ENCODE data around the gene SPIRE2. TPM values are rescaled to one million over a fixed set of nuclear protein-coding genes. Genes with fewer than 3 reads are reported as not detected.

Gene SPIRE2
- total and polyA plus RNA-seq, 2 of the 13 experiments (the other 11 are each of a cell fraction or from before 2014, with no cell fraction given): 13.3 to 37.5 TPM

DNA sequence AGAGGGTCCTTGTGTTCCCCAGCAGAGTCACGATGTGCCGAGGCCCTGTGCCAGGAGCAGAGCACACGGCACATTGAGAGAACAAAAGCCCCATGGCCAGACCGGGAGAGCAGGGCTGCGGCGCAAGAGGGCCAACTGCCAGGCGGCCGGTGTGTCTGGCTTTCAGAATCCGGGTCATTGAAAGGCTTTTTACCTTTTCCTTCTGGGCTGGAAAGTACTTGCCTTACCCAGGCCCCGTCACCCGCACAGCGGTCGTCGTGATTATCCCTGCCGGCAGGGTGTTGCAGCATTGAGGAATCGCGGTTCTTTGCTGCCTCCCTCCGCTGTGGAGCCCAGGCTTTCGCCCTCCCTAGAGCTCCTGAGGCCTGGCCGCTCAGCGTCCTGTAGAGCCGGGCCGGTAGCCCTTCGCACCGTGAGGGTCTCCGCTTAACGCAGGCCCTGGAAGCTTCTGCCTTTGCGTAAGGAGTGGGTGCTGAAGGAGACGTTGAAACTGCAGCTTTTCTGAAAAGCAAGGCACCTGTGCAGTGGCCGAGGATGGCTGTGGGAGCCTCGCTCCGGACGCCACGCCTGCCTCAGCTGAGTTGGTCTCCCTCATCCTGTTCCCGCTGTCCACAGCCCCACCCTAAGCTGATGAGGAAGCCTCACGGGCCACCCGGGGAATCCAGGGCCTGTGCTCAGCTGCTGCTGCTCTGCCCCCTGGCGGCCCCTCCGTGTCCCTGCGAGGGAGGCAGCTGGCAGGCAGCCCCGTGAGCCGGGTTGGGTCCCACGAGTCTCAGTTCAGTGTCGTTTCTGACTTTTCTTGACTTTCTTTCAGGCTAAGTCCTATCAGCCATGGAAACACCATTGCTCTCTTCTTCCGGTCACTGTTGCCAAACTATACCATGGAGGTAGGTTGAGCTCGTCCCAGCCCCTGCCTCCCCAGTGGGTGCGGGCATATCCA is 81.8 kb downstream of the SPIRE2 start (continued):
- TF ChIP-seq, protein P1, sequence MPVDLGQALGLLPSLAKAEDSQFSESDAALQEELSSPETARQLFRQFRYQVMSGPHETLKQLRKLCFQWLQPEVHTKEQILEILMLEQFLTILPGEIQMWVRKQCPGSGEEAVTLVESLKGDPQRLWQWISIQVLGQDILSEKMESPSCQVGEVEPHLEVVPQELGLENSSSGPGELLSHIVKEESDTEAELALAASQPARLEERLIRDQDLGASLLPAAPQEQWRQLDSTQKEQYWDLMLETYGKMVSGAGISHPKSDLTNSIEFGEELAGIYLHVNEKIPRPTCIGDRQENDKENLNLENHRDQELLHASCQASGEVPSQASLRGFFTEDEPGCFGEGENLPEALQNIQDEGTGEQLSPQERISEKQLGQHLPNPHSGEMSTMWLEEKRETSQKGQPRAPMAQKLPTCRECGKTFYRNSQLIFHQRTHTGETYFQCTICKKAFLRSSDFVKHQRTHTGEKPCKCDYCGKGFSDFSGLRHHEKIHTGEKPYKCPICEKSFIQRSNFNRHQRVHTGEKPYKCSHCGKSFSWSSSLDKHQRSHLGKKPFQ (CRISPR knock-in tag; IDR thresholded peaks at IDR 0.05; ENCODE audit: insufficient replicate concordance): peak; percentile 5
- no peak for TF ChIP-seq ZC3H4 (CRISPR knock-in tag; IDR thresholded peaks at IDR 0.05; ENCODE audit: borderline replicate concordance)
- TF ChIP-seq, protein P2, sequence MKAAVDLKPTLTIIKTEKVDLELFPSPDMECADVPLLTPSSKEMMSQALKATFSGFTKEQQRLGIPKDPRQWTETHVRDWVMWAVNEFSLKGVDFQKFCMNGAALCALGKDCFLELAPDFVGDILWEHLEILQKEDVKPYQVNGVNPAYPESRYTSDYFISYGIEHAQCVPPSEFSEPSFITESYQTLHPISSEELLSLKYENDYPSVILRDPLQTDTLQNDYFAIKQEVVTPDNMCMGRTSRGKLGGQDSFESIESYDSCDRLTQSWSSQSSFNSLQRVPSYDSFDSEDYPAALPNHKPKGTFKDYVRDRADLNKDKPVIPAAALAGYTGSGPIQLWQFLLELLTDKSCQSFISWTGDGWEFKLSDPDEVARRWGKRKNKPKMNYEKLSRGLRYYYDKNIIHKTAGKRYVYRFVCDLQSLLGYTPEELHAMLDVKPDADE (CRISPR knock-in tag; IDR thresholded peaks at IDR 0.05): no peak
- TF ChIP-seq NFIB (CRISPR knock-in tag; IDR thresholded peaks at IDR 0.05; ENCODE audit: borderline replicate concordance): no peak
- TF ChIP-seq, protein P3, sequence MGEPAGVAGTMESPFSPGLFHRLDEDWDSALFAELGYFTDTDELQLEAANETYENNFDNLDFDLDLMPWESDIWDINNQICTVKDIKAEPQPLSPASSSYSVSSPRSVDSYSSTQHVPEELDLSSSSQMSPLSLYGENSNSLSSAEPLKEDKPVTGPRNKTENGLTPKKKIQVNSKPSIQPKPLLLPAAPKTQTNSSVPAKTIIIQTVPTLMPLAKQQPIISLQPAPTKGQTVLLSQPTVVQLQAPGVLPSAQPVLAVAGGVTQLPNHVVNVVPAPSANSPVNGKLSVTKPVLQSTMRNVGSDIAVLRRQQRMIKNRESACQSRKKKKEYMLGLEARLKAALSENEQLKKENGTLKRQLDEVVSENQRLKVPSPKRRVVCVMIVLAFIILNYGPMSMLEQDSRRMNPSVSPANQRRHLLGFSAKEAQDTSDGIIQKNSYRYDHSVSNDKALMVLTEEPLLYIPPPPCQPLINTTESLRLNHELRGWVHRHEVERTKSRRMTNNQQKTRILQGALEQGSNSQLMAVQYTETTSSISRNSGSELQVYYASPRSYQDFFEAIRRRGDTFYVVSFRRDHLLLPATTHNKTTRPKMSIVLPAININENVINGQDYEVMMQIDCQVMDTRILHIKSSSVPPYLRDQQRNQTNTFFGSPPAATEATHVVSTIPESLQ (CRISPR knock-in tag; conservative IDR thresholded peaks at IDR 0.05): no peak
- no peak for TF ChIP-seq NCOA1 (CRISPR knock-in tag; IDR thresholded peaks at IDR 0.05)
- TF ChIP-seq NCOA2 (CRISPR knock-in tag; IDR thresholded peaks at IDR 0.05): peak; percentile 12; the same call in 1 of the 2 replicates
- TF ChIP-seq KLF12 (CRISPR knock-in tag; IDR thresholded peaks at IDR 0.05; ENCODE audit: borderline replicate concordance): no peak
- TF ChIP-seq, protein P4, sequence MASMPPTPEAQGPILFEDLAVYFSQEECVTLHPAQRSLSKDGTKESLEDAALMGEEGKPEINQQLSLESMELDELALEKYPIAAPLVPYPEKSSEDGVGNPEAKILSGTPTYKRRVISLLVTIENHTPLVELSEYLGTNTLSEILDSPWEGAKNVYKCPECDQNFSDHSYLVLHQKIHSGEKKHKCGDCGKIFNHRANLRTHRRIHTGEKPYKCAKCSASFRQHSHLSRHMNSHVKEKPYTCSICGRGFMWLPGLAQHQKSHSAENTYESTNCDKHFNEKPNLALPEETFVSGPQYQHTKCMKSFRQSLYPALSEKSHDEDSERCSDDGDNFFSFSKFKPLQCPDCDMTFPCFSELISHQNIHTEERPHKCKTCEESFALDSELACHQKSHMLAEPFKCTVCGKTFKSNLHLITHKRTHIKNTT (CRISPR knock-in tag; IDR thresholded peaks at IDR 0.05): no peak
- no peak for TF ChIP-seq POLR2A (IDR thresholded peaks at IDR 0.05; ENCODE audit: insufficient read depth in 1 of 2, low read depth in 2 of 2, low read length in 2 of 2)
- TF ChIP-seq, protein P5, sequence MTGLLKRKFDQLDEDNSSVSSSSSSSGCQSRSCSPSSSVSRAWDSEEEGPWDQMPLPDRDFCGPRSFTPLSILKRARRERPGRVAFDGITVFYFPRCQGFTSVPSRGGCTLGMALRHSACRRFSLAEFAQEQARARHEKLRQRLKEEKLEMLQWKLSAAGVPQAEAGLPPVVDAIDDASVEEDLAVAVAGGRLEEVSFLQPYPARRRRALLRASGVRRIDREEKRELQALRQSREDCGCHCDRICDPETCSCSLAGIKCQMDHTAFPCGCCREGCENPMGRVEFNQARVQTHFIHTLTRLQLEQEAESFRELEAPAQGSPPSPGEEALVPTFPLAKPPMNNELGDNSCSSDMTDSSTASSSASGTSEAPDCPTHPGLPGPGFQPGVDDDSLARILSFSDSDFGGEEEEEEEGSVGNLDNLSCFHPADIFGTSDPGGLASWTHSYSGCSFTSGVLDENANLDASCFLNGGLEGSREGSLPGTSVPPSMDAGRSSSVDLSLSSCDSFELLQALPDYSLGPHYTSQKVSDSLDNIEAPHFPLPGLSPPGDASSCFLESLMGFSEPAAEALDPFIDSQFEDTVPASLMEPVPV (CRISPR knock-in tag; IDR thresholded peaks at IDR 0.05): no peak
- TF ChIP-seq, protein P6, sequence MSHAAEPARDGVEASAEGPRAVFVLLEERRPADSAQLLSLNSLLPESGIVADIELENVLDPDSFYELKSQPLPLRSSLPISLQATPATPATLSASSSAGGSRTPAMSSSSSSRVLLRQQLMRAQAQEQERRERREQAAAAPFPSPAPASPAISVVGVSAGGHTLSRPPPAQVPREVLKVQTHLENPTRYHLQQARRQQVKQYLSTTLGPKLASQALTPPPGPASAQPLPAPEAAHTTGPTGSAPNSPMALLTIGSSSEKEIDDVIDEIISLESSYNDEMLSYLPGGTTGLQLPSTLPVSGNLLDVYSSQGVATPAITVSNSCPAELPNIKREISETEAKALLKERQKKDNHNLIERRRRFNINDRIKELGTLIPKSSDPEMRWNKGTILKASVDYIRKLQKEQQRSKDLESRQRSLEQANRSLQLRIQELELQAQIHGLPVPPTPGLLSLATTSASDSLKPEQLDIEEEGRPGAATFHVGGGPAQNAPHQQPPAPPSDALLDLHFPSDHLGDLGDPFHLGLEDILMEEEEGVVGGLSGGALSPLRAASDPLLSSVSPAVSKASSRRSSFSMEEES (CRISPR knock-in tag; IDR thresholded peaks at IDR 0.05): no peak
- TF ChIP-seq ZNF780A (CRISPR knock-in tag; IDR thresholded peaks at IDR 0.05): no peak
- no peak for TF ChIP-seq ZNF746 (CRISPR knock-in tag; IDR thresholded peaks at IDR 0.05)

Measured in HepG2 (cell line).